HepG2 (cell line): Measurements from ENCODE around the gene PODXL2. TPM values are rescaled to one million over a fixed set of nuclear protein-coding genes. Genes with fewer than 3 reads are reported as not detected.

Experiments used
- ARID5B ChIP-seq: IDR thresholded peaks from 2 replicates; pipeline ENCODE4 v1.4.0; 2020; ENCODE audit warnings: mild to moderate bottlenecking, missing genetic modification reagents
- ARNT2 ChIP-seq: sonication (generic); formaldehyde crosslinking; IDR thresholded peaks from 2 replicates; pipeline ENCODE4 v1.8.0; 2022; ENCODE audit warnings: mild to moderate bottlenecking, low read depth, missing genetic modification reagents, moderate library complexity
- CAMTA2 ChIP-seq: sonication (generic); formaldehyde crosslinking; IDR thresholded peaks from 2 replicates; pipeline ENCODE4 v1.4.0; 2020; ENCODE audit warnings: mild to moderate bottlenecking, missing genetic modification reagents, borderline replicate concordance
- CHD4 ChIP-seq: fragments of 200-600 bp; sonication (generic); IDR thresholded peaks from 2 replicates; pipeline ENCODE4 v1.7.0; 2017; ENCODE audit warnings: mild to moderate bottlenecking, low read length, borderline replicate concordance
- GPN1 ChIP-seq: sonication (generic); formaldehyde crosslinking; IDR thresholded peaks from 2 replicates; pipeline ENCODE4 v1.5.1; 2020; ENCODE audit warnings: missing genetic modification reagents, borderline replicate concordance
- HES4 ChIP-seq: sonication (generic); formaldehyde crosslinking; IDR thresholded peaks from 2 replicates; pipeline ENCODE4 v1.9.0; 2021; ENCODE audit warnings: mild to moderate bottlenecking, missing genetic modification reagents, borderline replicate concordance
- JDP2 ChIP-seq: sonication (generic); formaldehyde crosslinking; IDR thresholded peaks from 2 replicates; pipeline ENCODE4 v1.8.1; 2022; ENCODE audit warnings: missing genetic modification reagents, borderline replicate concordance
- LRRFIP1 ChIP-seq: sonication (generic); formaldehyde crosslinking; conservative IDR thresholded peaks from 2 replicates; pipeline ENCODE4 v1.4.0; 2020; ENCODE audit warnings: missing genetic modification reagents
- MYNN ChIP-seq: sonication (generic); formaldehyde crosslinking; IDR thresholded peaks from 2 replicates; pipeline ENCODE4 v1.4.0; 2020; ENCODE audit warnings: mild to moderate bottlenecking, low read depth, missing genetic modification reagents
- ONECUT2 ChIP-seq: sonication (generic); formaldehyde crosslinking; IDR thresholded peaks from 2 replicates; pipeline ENCODE4 v1.4.0; 2020; ENCODE audit warnings: missing genetic modification reagents
- SUZ12 ChIP-seq: fragments of 150-350 bp; IDR thresholded peaks from 2 replicates; pipeline ENCODE4 v1.6.1; 2014; ENCODE audit warnings: low read depth, low read length
- ZBTB34 ChIP-seq: sonication (generic); formaldehyde crosslinking; IDR thresholded peaks from 2 replicates; pipeline ENCODE4 v1.8.0; 2022; ENCODE audit warnings: mild to moderate bottlenecking, missing genetic modification reagents
- ZFP82 ChIP-seq: sonication (generic); formaldehyde crosslinking; IDR thresholded peaks from 2 replicates; pipeline ENCODE4 v1.5.1; 2020; ENCODE audit warnings: mild to moderate bottlenecking, missing genetic modification reagents, borderline replicate concordance
- ZFP90 ChIP-seq: sonication (generic); formaldehyde crosslinking; IDR thresholded peaks from 2 replicates; pipeline ENCODE4 v1.8.0; 2022; ENCODE audit warnings: missing genetic modification reagents, mild to moderate bottlenecking, inconsistent platforms, borderline replicate concordance
- ZFX ChIP-seq: sonication (generic); formaldehyde crosslinking; IDR thresholded peaks from 2 replicates; pipeline ENCODE4 v1.4.0; 2020; ENCODE audit warnings: mild to moderate bottlenecking, low read depth, missing genetic modification reagents, moderate library complexity
- ZNF230 ChIP-seq: sonication (generic); formaldehyde crosslinking; IDR thresholded peaks from 2 replicates; pipeline ENCODE4 v1.4.0; 2020; ENCODE audit warnings: mild to moderate bottlenecking, missing genetic modification reagents
- ZNF235 ChIP-seq: sonication (generic); formaldehyde crosslinking; IDR thresholded peaks from 2 replicates; pipeline ENCODE4 v1.8.1; 2023; ENCODE audit warnings: mild to moderate bottlenecking, missing genetic modification reagents, borderline replicate concordance
- ZNF264 ChIP-seq: sonication (generic); formaldehyde crosslinking; IDR thresholded peaks from 2 replicates; pipeline ENCODE4 v1.4.0; 2020; ENCODE audit warnings: missing genetic modification reagents
- ZNF431 ChIP-seq: sonication (generic); formaldehyde crosslinking; IDR thresholded peaks from 2 replicates; pipeline ENCODE4 v1.9.0; 2022; ENCODE audit warnings: missing genetic modification reagents, low read depth, mild to moderate bottlenecking, borderline replicate concordance
- ZNF589 ChIP-seq: sonication (generic); formaldehyde crosslinking; conservative IDR thresholded peaks from 2 replicates; pipeline ENCODE4 v1.8.0; 2022; ENCODE audit warnings: mild to moderate bottlenecking, moderate library complexity, missing genetic modification reagents
- ZNF7 ChIP-seq: IDR thresholded peaks from 2 replicates; pipeline ENCODE4 v1.6.1; 2016; ENCODE audit warnings: missing biosample characterization, missing genetic modification reagents
- ZNF781 ChIP-seq: sonication (generic); formaldehyde crosslinking; IDR thresholded peaks from 2 replicates; pipeline ENCODE4 v1.5.1; 2020; ENCODE audit warnings: borderline replicate concordance, mild to moderate bottlenecking, missing genetic modification reagents; ENCODE audit errors: not compliant biosample characterization
- polyA plus RNA-seq, 8 experiments: library from polyadenylated mRNA; depleted of rRNA in 3 of 8; stranded (reverse) in 7 of 8; unstranded in 1 of 8; fragments of >200 nt; fragmentation: Illumina TruSeq in 4 of 8; extraction: Trizol in 4 of 8; gene quantifications; 2 replicates each; pipeline versions ENCODE4 v1.2.1 to v1.2.3, GENCODE V29; 2011 to 2016; ENCODE audit warnings: low read depth in 4 of 8, missing spikeins in 1 of 8, mixed read lengths in 1 of 8; ENCODE audit not compliant: insufficient read depth in 1 of 8
- total RNA-seq, 5 experiments: library from RNA; depleted of rRNA; stranded (reverse); fragments of >200 nt; fragmentation: Illumina TruSeq; extraction: Trizol; gene quantifications; 2 replicates each; pipeline ENCODE4 v1.2.3, GENCODE V29; 2016; ENCODE audit warnings: low read depth in 1 of 5

Gene PODXL2
- total and polyA plus RNA-seq, 2 of the 13 experiments (the other 11 are each of a cell fraction or from before 2014, with no cell fraction given): 20.4 to 25.1 TPM

- TF ChIP-seq LRRFIP1 (CRISPR knock-in tag) (no peak), ZNF264 (CRISPR knock-in tag) (no peak), ZNF431 (CRISPR knock-in tag) (0 out of 2 replicates have a peak, but pooled peaks have one; percentile 17), MYNN (CRISPR knock-in tag) (0 out of 2 replicates have a peak, but pooled peaks have one; percentile 63), ZFX (peak; percentile 63; the same call in 1 of the 2 replicates), ZNF589 (CRISPR knock-in tag) (0 out of 2 replicates have a peak, but pooled peaks have one; percentile 64), ARNT2 (peak; percentile 90), JDP2 (CRISPR knock-in tag) (peak; percentile 86; the same call in 1 of the 2 replicates), ZNF230 (peak; percentile 76; the same call in 1 of the 2 replicates), GPN1 (CRISPR knock-in tag) (no peak), ZFP90 (CRISPR knock-in tag) (0 out of 2 replicates have a peak, but pooled peaks have one; percentile 43), CAMTA2 (CRISPR knock-in tag) (no peak), CHD4 (no peak), HES4 (CRISPR knock-in tag) (peak; percentile 88), ONECUT2 (no peak), ZNF7 (CRISPR knock-in tag) (no peak), ZFP82 (CRISPR knock-in tag) (no peak), ARID5B (CRISPR knock-in tag) (peak; percentile 28; the same call in 1 of the 2 replicates), ZNF781 (CRISPR knock-in tag) (no peak), SUZ12 (no peak), ZBTB34 (CRISPR knock-in tag) (peak; percentile 22; the same call in 1 of the 2 replicates), ZNF235 (peak; percentile 84; the same call in 1 of the 2 replicates)
Measured at GRCh38 chr3:127628788-127629466, at the start of gene PODXL2 (continued).
